CD4-positive, alpha-beta T cell treated with Interleukin-6 for 4 hours (primary cell): ENCODE data around the gene MSRB3.
"Not testable (repeated sequence)": the region's sequence is repeated elsewhere in the genome, so short reads cannot be mapped to it uniquely, and the experiment has no call there.

Experiments used
- DNase-seq: peaks from one replicate; pipeline ENCODE4 v3.0.0-alpha.2; 2020; ENCODE audit warnings: mixed read lengths

Gene MSRB3

GRCh38 chr12:65407388-65408149 lies 129.1 kb downstream of the MSRB3 start:
- DNase-seq: no peak

- DNase-seq: no peak
Observed at GRCh38 chr12:65408441-65408840, 130.0 kb downstream of the MSRB3 start.

DNA sequence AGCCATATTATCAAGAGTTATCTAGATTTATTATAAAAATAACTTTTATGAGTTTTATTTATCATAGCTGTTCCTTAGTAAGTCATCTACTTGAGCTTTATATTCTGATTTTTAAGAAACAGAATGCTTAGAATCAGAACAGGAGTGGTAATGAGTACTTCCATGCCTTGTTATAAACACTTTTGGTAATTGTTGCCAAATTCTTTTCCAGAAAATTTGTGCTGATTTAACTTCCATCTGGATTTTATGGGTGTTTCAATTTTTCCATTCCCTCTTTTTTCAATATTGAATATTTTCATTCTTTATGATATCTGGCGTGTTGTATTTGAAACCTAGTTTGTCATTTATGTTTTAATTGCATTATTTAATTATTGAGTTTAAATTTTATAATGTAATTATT lies 131.2 kb downstream of the MSRB3 start:
- no peak for DNase-seq

DNA sequence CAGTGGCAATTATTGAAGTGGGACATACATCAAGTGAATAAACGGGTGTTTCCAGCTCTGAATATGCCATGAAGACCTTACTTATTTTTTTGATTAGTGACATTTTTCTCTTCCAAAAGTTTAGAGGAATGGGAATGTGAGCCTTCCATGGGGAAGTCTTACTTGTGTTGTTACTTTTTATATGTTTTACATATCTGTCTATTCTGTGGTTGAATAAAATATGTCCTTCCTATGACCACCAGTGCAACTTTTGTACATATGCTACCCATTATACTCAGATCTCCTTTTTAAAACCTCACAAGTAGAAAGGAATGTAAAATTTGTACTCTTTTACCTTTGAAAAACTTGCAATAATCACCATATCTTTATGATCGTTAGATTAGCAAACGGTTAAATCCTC lies 132.7 kb downstream of the MSRB3 start:
- no peak for DNase-seq

- DNase-seq: no peak
Observed at GRCh38 chr12:65414526-65414925, 136.0 kb downstream of the MSRB3 start.

DNA sequence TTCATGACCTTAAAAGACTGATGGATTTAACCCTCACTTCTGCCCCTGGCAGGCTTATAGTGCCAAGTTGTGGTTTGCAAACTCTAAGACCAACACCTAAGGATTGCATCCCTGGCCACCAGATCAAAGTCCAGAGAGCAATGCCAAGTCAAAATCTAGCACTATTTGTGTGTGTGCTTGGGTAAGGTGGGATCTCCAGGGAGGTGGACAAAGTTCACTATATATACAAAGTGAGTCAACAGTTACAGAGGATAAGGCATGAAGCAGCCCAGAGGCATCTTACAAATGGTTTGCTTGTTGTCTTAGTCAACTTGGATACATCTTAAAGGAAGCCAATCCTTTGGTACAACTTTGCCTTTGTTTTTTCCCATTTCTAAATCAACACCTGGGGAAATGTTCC lies 137.3 kb downstream of the MSRB3 start:
- no peak for DNase-seq

- no peak for DNase-seq
Observed at GRCh38 chr12:65419284-65420072, 141.0 kb downstream of the MSRB3 start.

- no peak for DNase-seq
Observed at GRCh38 chr12:65420941-65421340, 142.5 kb downstream of the MSRB3 start.

DNA sequence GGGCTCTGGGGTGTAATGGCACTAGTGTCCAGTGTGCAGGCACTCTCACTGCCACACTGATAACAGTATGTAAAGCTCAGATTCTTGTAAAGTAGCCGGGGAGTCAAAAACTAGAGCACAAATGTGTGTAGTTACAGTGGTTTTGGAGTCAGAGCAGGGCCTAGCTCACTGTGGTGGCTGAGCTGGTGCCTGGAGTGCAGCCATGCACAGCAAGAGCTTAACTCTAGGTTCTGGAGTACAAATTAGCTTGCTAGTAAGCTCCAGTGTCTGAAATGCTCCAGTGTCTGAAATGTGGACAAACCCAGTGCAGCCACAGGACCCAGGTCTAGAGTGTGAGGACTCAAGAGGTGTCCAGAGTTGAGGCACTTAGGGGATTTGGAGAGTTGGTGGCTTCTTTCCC lies 149.2 kb downstream of the MSRB3 start:
- DNase-seq: no peak

GRCh38 chr12:65430006-65430405 lies 151.5 kb downstream of the MSRB3 start:
- no peak for DNase-seq

DNA sequence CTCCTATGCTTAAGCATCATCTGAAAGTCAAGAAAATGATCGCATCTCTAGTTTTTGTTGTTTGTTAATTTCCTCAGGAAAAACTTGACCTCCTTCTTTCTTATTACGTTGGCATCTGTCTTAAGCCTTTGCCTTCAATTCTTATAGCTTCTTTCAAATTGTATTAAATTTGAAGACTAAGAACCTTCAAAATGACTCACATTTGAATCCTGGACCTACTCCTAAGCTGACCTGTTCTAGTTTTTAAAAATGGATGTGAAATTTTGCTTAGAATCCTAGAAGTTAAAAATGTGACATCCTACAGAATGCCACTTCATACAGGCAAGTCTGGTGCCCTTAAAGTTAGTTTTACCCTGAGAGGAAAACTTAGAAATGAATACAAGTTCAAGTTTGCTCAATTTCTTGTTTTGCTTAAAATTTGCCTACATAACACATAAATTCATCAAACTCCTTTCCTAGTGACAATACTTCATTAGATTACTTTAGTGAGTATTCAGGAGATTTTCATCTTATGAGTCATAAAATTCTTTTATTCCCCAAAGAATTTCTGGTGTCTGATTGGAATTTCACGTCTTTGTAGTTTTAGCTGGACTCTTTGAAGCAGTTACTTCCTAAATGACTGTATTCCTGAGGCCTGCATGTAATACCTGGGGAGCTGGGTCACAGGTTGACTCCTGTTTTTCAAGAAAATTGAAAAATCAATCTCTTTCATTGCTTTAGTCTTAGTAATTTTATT lies 152.3 kb downstream of the MSRB3 start:
- no peak for DNase-seq

GRCh38 chr12:65432114-65432513 lies 153.6 kb downstream of the MSRB3 start:
- no peak for DNase-seq

DNA sequence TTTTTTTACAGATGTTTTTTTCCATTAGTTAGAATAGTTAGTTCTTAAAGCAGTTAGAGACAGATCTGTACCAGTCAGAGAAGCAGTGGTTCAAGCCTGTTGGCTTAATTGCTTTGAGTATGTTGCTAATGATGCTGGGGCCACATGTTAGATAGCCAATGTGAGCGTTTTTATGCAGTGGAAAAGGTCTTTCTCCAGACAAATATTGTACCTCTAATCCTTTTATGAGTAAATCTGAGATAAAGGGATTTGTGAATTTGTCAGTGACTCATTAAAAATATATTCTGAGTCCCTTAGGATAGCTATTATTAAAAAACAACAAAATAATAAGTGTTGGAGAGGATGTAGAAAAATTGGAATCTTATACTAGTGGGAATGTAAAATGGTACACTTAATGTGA lies 154.2 kb downstream of the MSRB3 start:
- DNase-seq: no peak

- DNase-seq: no peak
Observed at GRCh38 chr12:65434737-65435136, 156.3 kb downstream of the MSRB3 start.

- DNase-seq: no peak
Observed at GRCh38 chr12:65443038-65443437, 164.6 kb downstream of the MSRB3 start.

DNA sequence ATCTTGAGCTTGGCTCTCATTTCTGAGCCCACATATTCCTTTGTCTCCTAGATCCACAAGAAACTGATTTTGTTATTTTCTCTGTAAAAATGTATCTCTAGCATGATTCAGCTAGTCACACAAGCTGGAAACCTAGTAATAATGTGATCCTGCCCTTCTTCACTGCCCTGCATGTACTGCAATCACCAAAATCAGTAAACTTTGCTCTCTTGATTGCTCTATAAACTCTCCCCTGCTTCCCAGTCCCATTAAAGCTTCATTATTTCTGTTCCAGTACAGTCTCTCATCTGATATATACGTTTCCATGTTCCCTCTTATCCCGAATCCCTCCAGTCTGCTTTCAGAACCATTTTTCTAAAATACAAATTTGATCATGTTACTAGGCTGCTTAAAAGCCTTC lies 166.5 kb downstream of the MSRB3 start:
- DNase-seq: no peak

DNA sequence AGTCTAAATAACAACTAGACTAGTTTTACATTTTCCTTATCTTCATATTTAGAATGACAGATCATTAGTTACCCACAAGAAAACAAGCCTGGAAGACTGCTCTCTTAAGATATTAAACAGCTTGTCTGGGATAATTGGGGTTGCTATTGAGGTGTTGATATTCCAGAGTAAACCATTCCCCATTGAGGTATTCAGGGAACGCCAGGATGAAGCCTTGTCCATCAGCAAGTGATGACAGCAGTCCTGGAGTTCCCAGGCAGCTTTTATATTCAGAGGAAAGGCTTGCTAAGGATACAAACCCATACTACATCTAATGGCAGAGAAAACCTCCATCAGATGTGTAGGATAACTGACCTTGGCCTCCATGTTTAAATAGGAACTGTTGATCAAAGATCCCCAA lies 168.4 kb downstream of the MSRB3 start:
- no peak for DNase-seq

DNA sequence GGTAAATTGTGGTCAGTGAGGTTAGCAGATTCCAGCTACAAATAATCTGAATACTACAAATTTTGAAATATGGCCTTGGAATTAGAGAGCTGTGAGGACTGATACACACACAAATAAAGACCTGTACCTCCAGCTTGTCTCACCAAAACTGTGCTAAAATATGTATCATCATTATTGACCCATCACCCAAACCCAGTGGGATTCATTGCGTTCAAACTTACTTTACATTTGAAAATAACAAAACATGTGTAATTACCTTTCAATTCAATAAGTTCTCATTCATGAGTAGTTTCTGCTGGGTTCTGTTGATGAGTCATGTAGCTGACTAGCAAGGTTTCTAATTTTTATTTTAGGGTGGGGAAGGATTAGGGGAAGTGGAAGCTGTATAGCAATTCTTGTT lies 170.9 kb downstream of the MSRB3 start:
- no peak for DNase-seq

- no peak for DNase-seq
Observed at GRCh38 chr12:65450625-65451024, 172.1 kb downstream of the MSRB3 start.

GRCh38 chr12:65454115-65454787 lies 175.8 kb downstream of the MSRB3 start:
- DNase-seq: no peak

DNA sequence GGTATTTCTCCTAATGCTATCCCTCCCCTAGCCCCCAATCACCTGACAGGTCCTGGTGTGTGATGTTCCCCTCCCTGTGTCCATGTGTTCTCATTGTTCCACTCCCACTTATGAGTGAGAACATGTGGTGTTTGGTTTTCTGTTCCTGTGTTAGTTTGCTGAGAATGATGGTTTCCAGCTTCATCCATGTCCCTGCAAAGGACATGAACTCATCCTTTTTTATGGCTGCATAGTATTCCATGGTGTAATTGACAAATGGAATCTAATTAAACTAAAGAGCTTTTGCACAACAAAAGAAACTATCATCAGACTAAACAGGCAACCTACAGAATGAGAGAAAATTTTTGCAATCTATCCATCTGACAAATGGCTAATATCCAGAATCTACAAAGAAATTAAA lies 178.9 kb downstream of the MSRB3 start:
- DNase-seq: not testable (repeated sequence)

- no peak for DNase-seq
Observed at GRCh38 chr12:65458718-65459117, 180.2 kb downstream of the MSRB3 start.

DNA sequence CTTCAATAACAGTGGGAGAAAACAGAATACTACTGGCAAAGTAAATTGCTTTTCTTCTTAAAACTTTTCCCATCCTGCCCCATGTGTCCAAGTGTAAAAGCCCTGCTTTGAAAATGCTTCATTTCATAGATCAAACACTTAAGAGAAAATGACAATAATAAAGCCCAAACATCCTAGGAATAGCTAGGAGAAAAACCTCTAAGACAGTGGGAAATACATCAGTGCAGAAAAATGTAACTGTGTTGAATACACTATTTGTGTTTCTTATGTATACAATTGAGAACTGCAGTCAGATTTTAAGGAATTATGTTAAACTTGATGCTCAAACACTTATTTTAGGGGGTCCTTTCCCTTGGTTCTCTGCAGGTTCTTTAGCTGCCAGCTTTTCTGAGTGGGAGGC lies 181.1 kb downstream of the MSRB3 start:
- no peak for DNase-seq
